GM12892 (cell line): Measurements from ENCODE around the gene PHOX2A.

ENCODE experiments used
- POLR2A ChIP-seq: IDR thresholded peaks from 2 replicates; pipeline ENCODE4 v1.6.1; 2011; ENCODE audit warnings: low read depth, low read length, control low read depth
- POLR2AphosphoS5 ChIP-seq: IDR thresholded peaks from 2 replicates; pipeline ENCODE4 v1.6.1; 2011; ENCODE audit warnings: low read depth, low read length, control low read depth
- TAF1 ChIP-seq: IDR thresholded peaks from 2 replicates; pipeline ENCODE4 v1.6.1; 2011; ENCODE audit warnings: low read depth, mild to moderate bottlenecking, control low read depth, low read length, borderline replicate concordance

GRCh38 chr11:72245263-72245816 is 1.4 kb upstream of the PHOX2A start:
- TF ChIP-seq TAF1 = no peak
- no peak for TF ChIP-seq POLR2A
- TF ChIP-seq POLR2AphosphoS5 = no peak
